Renal pelvis (tissue), 4 donors: Measurements from ENCODE around the gene ALX4. TPM values are rescaled to one million over a fixed set of nuclear protein-coding genes. Genes with fewer than 3 reads are reported as not detected.

Experiments used
- DNase-seq: peaks from one replicate; pipeline ENCODE4 v3.0.0-alpha.2; 2013
- polyA plus RNA-seq, 3 donors: library from polyadenylated mRNA; unstranded; fragments of 120-200 nt; gene quantifications; one replicate each; pipeline ENCODE4 v1.2.1, GENCODE V29; 2013; ENCODE audit not compliant: insufficient read length in 3 of 3

The ALX4 gene
- polyA plus RNA-seq, 3 donors: 0.13 to 0.34 (median 0.27) TPM

GRCh38 chr11:44267750-44268613, 42.0 kb downstream of the ALX4 start:
- DNase-seq: no peak

GRCh38 chr11:44267006-44267749, 42.8 kb downstream of the ALX4 start:
- DNase-seq: no peak

GRCh38 chr11:44266056-44266780, 43.7 kb downstream of the ALX4 start:
- no peak for DNase-seq

GRCh38 chr11:44264761-44265160, 45.2 kb downstream of the ALX4 start:
- DNase-seq: no peak

- DNase-seq: no peak
Observed at GRCh38 chr11:44264438-44264749, 45.5 kb downstream of the ALX4 start.

GRCh38 chr11:44263738-44264437, 46.1 kb downstream of the ALX4 start:
- no peak for DNase-seq

- no peak for DNase-seq
Observed at GRCh38 chr11:44261800-44262591, 47.9 kb downstream of the ALX4 start.

GRCh38 chr11:44260081-44260480, 49.9 kb downstream of the ALX4 start:
- no peak for DNase-seq

GRCh38 chr11:44258839-44259420, 51.0 kb downstream of the ALX4 start:
- DNase-seq: no peak

GRCh38 chr11:44258190-44258489, 51.8 kb downstream of the ALX4 start:
- DNase-seq: no peak

GRCh38 chr11:44257338-44258189, 52.4 kb downstream of the ALX4 start:
- DNase-seq: no peak

GRCh38 chr11:44256673-44257291, 53.2 kb downstream of the ALX4 start:
- DNase-seq: no peak

- no peak for DNase-seq
Observed at GRCh38 chr11:44255406-44256071, 54.4 kb downstream of the ALX4 start.

- no peak for DNase-seq
Observed at GRCh38 chr11:44252999-44253602, 56.8 kb downstream of the ALX4 start.

GRCh38 chr11:44250421-44250820, 59.5 kb downstream of the ALX4 start:
- DNase-seq: no peak

GRCh38 chr11:44248109-44248508, 61.8 kb downstream of the ALX4 start:
- DNase-seq: no peak

- DNase-seq: no peak
Observed at GRCh38 chr11:44247508-44247907, 62.4 kb downstream of the ALX4 start.

GRCh38 chr11:44246726-44247125, 63.2 kb downstream of the ALX4 start:
- DNase-seq: no peak
